Right ventricle myocardium inferior (tissue), 1 donor: ENCODE measurements around the gene PCP2. TPM values are rescaled to one million over a fixed set of nuclear protein-coding genes. Genes with fewer than 3 reads are reported as not detected.
A peak's percentile ranks its signal among the peaks of the same experiment; 100 is the strongest.

Experiments
- ATAC-seq: fragments of 200-7000 bp; cut with Tn5 transposase; one replicate; pipeline ENCODE4 v1.9.1; 2020; ENCODE audit warnings: mild to moderate bottlenecking, moderate library complexity
- DNase-seq: peaks from one replicate; pipeline ENCODE4 v3.0.0; 2021; ENCODE audit errors: missing footprints
- intact Hi-C: fragments of 100-400 bp; cut with DNase I; formaldehyde crosslinking; loops from one replicate; pipeline ENCODE4 v1.11.0; 2022
- total RNA-seq: library from RNA; stranded (reverse); fragmentation: NEBNext Ultra II Directional; extraction: Animal tissue kit (Norgen Biotek cat#: 25700); gene quantifications from one replicate; pipeline ENCODE4 v1.2.1, GENCODE V29; 2021
- donor health status: DM: no; HTN: yes; CAD: no; lungs with severe emphysema.

The PCP2 gene
- total RNA-seq, 1 donor from 2014 or later = 6.6 TPM

GRCh38 chr19:7624810-7625209 lies 8.7 kb downstream of the PCP2 start:
- ATAC-seq (no peak), DNase-seq (peak; percentile 25)
- intact Hi-C loops = loop anchor here (5.0 kb wide), 1 partner anchor 88 kb away; the partner anchor contains the start of gene PNPLA6

DNA sequence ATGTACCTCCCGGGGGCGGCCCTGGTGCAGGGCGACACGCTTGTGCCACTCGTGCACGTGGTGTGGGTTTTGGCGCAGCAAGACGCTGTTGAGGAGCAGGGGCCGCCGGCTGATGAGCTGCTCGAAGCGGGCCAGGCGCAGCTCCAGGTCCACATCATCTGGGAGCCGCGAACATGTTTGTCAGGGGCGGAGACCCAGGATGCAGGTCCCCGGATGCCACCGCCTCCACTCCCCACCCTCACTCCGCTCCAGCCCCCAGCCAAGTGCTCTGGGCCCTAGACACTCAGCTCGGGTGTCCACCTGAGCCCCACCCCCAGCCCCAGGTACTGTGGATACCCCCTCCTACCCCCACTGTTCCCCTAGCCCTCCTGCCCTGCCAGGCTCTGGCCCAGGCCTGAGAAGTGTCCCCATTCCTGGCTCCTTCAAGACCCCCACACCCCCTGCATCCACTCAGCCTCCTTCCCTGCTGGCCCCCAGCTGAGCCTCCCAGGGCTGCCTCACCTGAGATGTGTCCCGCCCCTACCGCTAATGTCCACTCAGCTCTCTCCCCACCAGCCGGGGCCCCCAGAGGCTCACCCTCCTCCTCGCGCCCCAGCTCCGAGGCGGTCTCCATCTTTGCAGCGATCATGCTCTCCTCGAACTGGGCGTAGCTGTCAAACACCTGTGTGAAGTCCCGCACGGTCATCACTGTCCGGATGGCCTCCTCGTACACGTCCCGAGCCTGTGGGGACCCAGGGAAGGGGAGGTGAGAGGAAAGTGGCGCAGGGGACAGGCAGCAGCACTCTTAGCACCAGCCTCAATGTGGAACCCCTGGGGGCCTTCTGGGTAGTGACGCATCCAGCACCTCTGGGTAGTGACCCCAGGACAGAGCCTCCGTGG lies 9.6 kb downstream of the PCP2 start:
- DNase-seq (no peak), ATAC-seq (no peak)
- intact Hi-C loops = no loop called here

DNA sequence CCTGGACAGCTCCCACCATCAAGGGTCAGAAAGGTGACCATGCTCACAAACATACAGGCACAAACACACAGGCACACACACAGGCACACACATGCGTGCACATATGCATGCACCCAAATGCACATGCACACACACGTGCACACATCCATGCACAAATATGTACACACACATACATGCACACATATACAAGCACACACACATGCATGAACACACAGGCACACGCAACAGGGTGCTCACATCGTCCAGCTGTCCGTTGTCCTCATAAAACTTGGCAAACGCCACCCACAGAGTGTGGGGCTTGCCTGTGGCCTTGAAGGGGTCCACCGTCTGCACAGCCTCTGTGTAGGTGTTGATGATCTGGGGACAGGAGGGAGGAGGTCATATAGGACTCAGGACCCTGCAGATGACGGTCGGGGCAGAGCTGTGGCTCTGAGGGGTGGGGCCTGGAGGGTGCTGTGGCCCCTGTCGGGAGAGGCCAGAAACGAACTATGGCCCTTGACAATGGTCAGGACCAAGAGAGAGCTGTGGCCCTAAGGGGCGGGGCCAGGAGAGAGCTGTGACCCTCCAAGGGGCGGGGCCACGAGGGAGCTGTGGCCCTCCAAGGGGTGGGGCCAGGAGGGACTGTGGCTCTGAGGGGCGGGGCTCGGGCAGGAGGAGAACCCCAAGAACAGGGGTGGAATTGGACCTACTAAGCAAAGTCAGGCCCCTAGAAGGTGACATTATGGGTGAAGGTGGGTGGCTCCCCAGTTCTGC lies 10.4 kb downstream of the PCP2 start:
- ATAC-seq (no peak), DNase-seq (no peak)
- intact Hi-C loops = no loop called here

DNA sequence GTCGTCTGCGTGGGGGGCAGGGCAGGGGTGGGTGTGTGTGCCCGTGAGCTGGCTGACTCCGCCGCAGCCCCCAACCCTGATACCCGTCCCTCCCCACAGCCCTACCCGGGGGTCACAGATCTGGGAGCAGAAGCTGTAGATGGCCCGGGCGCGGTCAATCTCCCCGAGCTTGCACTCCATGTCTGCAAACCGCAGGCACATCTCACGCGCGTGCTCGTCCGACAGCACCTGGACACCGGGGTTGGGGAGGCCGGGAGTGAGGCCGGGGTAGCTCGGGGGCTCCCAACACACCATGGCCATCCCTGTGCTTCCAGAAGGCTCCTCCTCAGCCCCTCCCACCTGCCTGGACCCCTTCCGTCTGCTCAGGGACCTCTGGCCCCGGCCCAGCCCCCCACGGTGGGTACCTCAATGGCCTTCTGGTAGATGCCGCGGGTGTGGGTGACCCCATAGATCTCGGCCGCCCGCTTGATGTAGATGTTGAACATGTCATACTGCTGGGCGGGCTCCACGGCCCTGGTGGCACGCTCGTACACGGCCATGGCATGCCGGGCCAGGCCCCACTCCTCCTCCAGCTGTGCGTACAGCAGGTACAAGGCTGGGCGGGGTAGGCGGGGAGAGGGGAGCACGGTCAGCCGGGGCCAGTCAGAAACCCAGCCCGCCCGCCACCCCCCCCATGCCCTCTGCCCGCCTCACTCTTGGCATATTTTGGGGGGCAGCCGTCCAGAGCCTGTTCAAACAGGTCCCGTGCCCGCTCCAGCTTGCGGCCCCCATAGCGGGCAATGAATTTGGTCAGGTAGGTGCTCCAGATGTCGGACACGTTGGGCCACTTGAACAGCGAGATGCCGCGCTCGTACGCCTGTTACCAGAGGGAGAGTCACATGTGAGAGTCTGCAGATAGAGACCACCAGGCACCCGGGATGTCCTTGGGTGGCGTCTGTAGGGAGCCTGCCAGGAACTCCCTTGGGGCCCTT lies 12.8 kb downstream of the PCP2 start:
- no peak for ATAC-seq
- intact Hi-C loops = no loop called here
- DNase-seq = no peak

- intact Hi-C loops = no loop called here
- no peak for DNase-seq
- ATAC-seq = no peak
Observed at GRCh38 chr19:7619671-7620441, 13.7 kb downstream of the PCP2 start.

DNA sequence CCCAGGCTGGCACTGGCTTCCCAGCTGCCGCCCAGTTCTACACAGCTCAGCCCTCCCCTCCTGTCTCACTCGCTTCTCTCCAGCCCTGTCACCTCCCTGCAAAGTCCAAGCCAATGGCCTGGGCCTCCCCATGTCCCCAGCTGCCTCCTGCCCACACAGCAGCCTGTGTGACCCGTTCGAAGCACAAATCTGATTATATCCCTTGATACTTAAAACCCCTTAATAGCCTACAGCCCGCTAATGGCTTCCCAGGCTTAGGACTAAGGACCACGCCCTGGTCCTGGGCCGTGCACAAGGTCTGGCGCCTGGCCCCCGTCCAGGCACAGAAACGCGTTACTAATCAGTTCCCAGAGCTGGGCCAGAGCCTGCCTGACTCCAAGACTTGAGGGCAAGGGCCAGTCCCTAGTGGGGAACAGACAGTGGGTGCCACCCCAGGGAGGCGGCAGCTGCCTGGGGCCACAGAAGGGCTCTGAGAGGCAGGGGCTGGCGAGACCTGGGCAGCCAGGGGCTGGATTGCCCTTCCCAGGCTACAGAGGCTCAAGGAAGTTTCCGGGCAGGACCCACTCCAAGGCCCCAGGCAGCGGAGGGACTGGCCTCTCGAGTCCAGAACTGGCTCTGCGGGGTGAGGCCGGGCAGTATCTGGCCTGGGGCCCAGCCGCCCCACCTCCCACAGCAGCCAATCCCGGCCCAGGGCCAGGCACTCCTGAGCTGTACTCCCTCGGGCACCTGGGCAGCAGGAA lies 14.6 kb downstream of the PCP2 start:
- intact Hi-C loops = no loop called here
- DNase-seq = no peak
- no peak for ATAC-seq

DNA sequence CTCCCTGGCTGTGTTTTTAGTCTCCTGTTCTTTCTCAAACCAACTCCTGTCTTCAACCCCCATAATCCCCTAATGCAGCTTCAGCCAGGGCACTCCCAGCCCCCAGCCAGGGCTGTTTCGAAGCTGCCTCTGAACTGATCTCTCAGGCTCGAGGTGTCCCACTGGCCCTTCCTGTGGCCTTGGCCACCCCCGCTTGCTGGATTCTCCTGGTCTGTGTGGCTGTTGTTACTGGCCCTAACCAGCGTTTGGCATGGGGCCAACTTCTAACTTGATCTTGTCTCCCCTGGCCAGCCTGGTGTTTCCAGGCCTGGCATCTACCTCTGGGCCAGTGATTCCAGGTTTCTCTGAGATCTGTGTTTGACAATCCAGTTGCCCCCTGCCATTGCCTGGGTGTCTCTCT lies 15.2 kb downstream of the PCP2 start:
- ATAC-seq (no peak), DNase-seq (no peak)
- intact Hi-C loops = no loop called here

- DNase-seq (no peak), ATAC-seq (no peak)
- intact Hi-C loops = no loop called here
Observed at GRCh38 chr19:7617735-7618134, 15.8 kb downstream of the PCP2 start.

- ATAC-seq (no peak), DNase-seq (no peak)
- intact Hi-C loops = no loop called here
Observed at GRCh38 chr19:7617172-7617571, 16.3 kb downstream of the PCP2 start.

- ATAC-seq = no peak
- intact Hi-C loops = no loop called here
- DNase-seq = no peak
Observed at GRCh38 chr19:7614859-7615741, 18.4 kb downstream of the PCP2 start.

DNA sequence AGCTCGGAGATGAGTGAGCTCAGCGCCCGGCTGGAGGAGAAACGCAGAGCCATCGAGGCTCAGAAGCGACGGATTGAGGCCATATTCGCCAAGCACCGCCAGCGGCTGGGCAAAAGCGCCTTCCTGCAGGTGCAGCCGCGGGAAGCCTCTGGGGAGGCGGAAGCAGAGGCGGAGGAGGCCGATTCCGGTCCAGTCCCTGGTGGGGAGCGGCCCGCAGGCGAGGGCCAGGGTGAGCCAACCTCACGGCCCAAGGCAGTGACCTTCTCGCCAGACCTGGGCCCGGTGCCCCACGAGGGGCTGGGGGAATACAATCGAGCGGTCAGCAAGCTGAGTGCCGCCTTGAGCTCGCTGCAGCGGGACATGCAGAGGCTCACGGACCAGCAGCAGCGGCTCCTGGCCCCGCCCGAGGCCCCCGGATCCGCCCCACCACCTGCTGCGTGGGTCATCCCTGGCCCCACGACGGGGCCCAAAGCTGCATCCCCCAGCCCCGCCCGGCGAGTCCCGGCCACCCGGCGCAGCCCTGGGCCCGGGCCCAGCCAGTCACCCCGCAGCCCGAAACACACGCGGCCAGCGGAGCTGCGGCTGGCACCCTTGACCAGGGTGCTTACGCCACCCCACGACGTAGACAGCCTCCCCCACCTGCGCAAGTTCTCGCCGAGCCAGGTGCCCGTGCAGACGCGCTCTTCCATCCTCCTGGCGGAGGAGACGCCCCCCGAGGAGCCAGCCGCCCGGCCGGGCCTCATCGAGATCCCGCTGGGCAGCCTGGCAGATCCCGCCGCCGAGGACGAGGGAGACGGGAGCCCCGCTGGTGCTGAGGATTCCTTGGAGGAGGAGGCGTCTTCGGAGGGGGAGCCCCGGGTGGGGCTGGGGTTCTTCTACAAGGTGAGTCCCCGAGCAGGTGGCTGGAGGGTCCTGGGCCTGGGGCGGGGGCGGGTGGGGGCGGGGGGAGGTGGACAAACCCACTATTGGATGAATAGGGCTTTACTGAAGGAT lies 20.9 kb downstream of the PCP2 start:
- DNase-seq = no peak
- ATAC-seq = no peak
- intact Hi-C loops = no loop called here

- intact Hi-C loops = no loop called here
- ATAC-seq = no peak
- no peak for DNase-seq
Observed at GRCh38 chr19:7611541-7612279, 21.8 kb downstream of the PCP2 start.

DNA sequence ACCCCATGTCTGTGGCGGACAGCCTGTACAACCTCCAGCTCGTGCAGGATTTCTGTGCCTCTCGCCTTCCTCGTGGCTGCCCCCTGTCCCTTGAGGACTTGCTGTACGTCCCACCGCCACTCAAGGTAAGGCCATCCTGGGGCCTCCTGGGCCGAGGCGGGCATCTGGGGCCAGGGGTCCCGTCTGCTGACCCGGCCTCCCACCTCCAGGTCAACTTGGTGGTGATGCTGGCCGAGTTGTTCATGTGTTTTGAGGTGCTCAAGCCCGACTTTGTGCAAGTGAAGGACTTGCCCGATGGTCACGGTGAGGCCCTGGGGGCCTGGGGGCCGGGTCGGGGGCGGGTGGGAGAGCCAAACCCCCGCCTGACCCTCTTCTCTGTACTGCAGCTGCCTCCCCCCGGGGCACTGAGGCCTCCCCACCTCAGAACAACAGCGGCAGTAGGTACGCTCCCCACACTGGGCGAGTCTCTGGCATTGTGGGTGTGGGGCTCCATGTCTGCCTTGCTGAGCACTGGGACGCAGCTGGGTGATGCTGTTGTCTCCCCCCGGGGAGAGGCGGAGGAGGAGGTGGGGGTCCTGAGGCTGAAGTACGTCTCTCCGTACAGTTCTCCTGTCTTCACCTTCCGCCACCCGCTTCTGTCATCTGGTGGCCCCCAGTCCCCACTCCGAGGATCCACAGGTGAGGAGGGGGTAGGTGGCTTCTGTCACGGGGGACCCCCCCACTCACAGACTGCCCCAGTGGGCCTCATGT lies 22.9 kb downstream of the PCP2 start:
- DNase-seq (no peak), ATAC-seq (no peak)
- intact Hi-C loops = no loop called here

DNA sequence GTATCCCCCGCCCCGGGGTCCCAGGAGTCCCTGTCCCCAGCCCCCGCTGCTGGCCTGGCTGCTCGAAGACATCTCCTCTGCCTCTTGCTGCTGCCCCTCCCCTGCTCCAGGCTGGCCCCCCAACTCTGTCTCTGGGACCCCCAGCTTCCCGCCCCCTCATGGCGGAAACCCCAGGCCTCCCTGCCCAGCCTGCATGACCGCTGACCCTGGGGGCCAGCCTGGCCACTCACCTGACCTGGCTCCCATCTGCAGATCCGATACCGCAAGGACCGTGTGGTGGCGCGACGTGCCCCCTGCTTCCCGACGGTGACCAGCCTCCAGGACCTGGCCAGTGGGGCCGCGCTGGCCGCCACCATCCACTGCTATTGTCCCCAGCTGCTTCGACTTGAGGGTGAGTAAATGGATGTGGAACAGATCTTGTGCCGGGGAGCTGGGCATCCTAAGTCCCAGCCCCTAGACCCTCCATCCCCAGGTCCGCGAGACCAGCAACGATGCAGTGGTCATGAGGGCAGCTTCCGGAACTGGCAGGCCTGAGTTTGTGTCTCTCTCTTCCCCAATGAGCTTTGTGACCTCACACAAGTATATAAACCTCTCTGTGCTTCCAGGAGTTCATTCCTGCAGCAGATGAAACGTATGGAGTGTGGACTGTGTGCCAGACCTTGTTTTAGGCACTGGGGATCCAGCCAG lies 25.5 kb downstream of the PCP2 start:
- DNase-seq (no peak), ATAC-seq (no peak)
- intact Hi-C loops = no loop called here
